Ectodermal cell (in vitro differentiated cells): ENCODE measurements around the gene CMSS1.

ENCODE experiments used
- H3K27ac ChIP-seq: 2 replicates; pipeline ENCODE4 v1.7.0; 2013; ENCODE audit warnings: mild to moderate bottlenecking, low read depth, low read length; ENCODE audit not compliant: insufficient read depth, poor library complexity, severe bottlenecking
- H3K27me3 ChIP-seq: 2 replicates; pipeline ENCODE4 v1.7.0; 2013; ENCODE audit warnings: mild to moderate bottlenecking, low read length; ENCODE audit not compliant: insufficient read depth, control insufficient read depth, poor library complexity, severe bottlenecking
- H3K36me3 ChIP-seq: one replicate; pipeline ENCODE4 v1.7.0; 2013; ENCODE audit warnings: low read length; ENCODE audit not compliant: control insufficient read depth, insufficient read depth
- H3K4me1 ChIP-seq: one replicate; pipeline ENCODE4 v1.7.0; 2013; ENCODE audit warnings: low read length; ENCODE audit not compliant: control insufficient read depth, insufficient read depth
- H3K4me3 ChIP-seq: 2 replicates; pipeline ENCODE4 v1.7.0; 2013; ENCODE audit warnings: low read depth, low read length, control low read depth; ENCODE audit not compliant: insufficient read depth
- H3K9me3 ChIP-seq: 2 replicates; pipeline ENCODE4 v1.7.0; 2013; ENCODE audit warnings: mild to moderate bottlenecking, low read length, moderate library complexity; ENCODE audit not compliant: control insufficient read depth
- WGBS, 2 experiments: methylation state at CpG; one replicate each; pipeline ENCODE4 v1.1.7; 2013; ENCODE audit warnings: missing lambda C conversion rate in 2 of 2; 5-methylcytosine and 5-hydroxymethylcytosine counted together

CMSS1 gene

GRCh38 chr3:99862208-99862607 is 44.5 kb downstream of the CMSS1 start:
- Histone ChIP-seq H3K9me3 (no peaks in the 10 kb centered on the region), H3K4me1 (peaks cover 7% of the 10 kb centered on the region), H3K4me3 (no peak overlapping the region), H3K27me3 (no peaks in the 10 kb centered on the region), H3K27ac (no peak overlapping the region), H3K36me3 (no peaks in the 10 kb centered on the region)
- 95 to 96% methylated on average over 2 of the region's 2 CpGs for WGBS, 2 experiments

GRCh38 chr3:99863002-99863401 is 45.3 kb downstream of the CMSS1 start:
- Histone ChIP-seq H3K36me3 (no peaks in the 10 kb centered on the region), H3K4me1 (peaks cover 15% of the 10 kb centered on the region), H3K27ac (no peak overlapping the region), H3K4me3 (no peak overlapping the region), H3K27me3 (no peaks in the 10 kb centered on the region), H3K9me3 (no peaks in the 10 kb centered on the region)
- WGBS, 2 experiments = 89% methylated on average over 6 of the region's 6 CpGs

GRCh38 chr3:99863588-99863987 is 45.9 kb downstream of the CMSS1 start:
- H3K27me3 ChIP-seq = no peaks in the 10 kb centered on the region
- WGBS, 2 experiments = 50% methylated on average over 1 of the region's 2 CpGs; no CpG with 5 or more reads in 1 of the 2 experiments
- H3K36me3 ChIP-seq = no peaks in the 10 kb centered on the region
- no peak overlapping the region for H3K4me3 ChIP-seq
- H3K4me1 ChIP-seq = peaks cover 19% of the 10 kb centered on the region
- no peak overlapping the region for H3K27ac ChIP-seq
- no peaks in the 10 kb centered on the region for H3K9me3 ChIP-seq

- H3K27ac ChIP-seq = no peak overlapping the region
- H3K4me1 ChIP-seq = peaks cover 19% of the 10 kb centered on the region
- no peaks in the 10 kb centered on the region for H3K9me3 ChIP-seq
- H3K4me3 ChIP-seq = no peak overlapping the region
- no peaks in the 10 kb centered on the region for H3K36me3 ChIP-seq
- no peaks in the 10 kb centered on the region for H3K27me3 ChIP-seq
- WGBS, 2 experiments = 89 to 95% methylated on average over 2 of the region's 2 CpGs
These were observed 46.6 kb downstream of the CMSS1 start for GRCh38 chr3:99864289-99864688.

GRCh38 chr3:99865321-99865720 is 47.7 kb downstream of the CMSS1 start:
- Histone ChIP-seq H3K4me3 (no peak overlapping the region), H3K27ac (no peak overlapping the region), H3K27me3 (no peaks in the 10 kb centered on the region), H3K36me3 (no peaks in the 10 kb centered on the region), H3K4me1 (peaks cover 19% of the 10 kb centered on the region), H3K9me3 (no peaks in the 10 kb centered on the region)
- WGBS, 2 experiments = no CpG with 5 or more reads among the region's 1 CpG

- Histone ChIP-seq H3K27ac (no peak overlapping the region), H3K36me3 (no peaks in the 10 kb centered on the region), H3K4me1 (peaks cover 19% of the 10 kb centered on the region), H3K27me3 (no peaks in the 10 kb centered on the region), H3K9me3 (no peaks in the 10 kb centered on the region), H3K4me3 (no peak overlapping the region)
- WGBS, 2 experiments = 66 to 70% methylated on average over 3 of the region's 3 CpGs
These were observed 48.6 kb downstream of the CMSS1 start for GRCh38 chr3:99866261-99866761.

GRCh38 chr3:99867594-99868310 is 50.1 kb downstream of the CMSS1 start:
- Histone ChIP-seq H3K9me3 (no peaks in the 10 kb centered on the region), H3K27ac (no peak overlapping the region), H3K27me3 (no peaks in the 10 kb centered on the region), H3K36me3 (no peaks in the 10 kb centered on the region), H3K4me1 (peaks cover 19% of the 10 kb centered on the region), H3K4me3 (no peak overlapping the region)
- WGBS, 2 experiments = 50 to 61% methylated on average over 3 of the region's 3 CpGs

GRCh38 chr3:99868311-99868646 is 50.6 kb downstream of the CMSS1 start:
- Histone ChIP-seq H3K27ac (no peak overlapping the region), H3K4me3 (no peak overlapping the region), H3K9me3 (no peaks in the 10 kb centered on the region), H3K36me3 (no peaks in the 10 kb centered on the region), H3K4me1 (peaks cover 19% of the 10 kb centered on the region), H3K27me3 (peaks cover 3% of the 10 kb centered on the region)
- 43 to 50% methylated on average over 1 of the region's 1 CpG for WGBS, 2 experiments

- Histone ChIP-seq H3K27ac (no peak overlapping the region), H3K4me1 (peaks cover 19% of the 10 kb centered on the region), H3K36me3 (no peaks in the 10 kb centered on the region), H3K4me3 (no peak overlapping the region), H3K27me3 (peaks cover 16% of the 10 kb centered on the region), H3K9me3 (no peaks in the 10 kb centered on the region)
- WGBS, 2 experiments = 90 to 100% methylated on average over 1 of the region's 1 CpG
These were observed 52.0 kb downstream of the CMSS1 start for GRCh38 chr3:99869621-99870020.

- no peaks in the 10 kb centered on the region for H3K36me3 ChIP-seq
These were observed 53.0 kb downstream of the CMSS1 start for GRCh38 chr3:99870712-99871111.

More at GRCh38 chr3:99870712-99871111, 53.0 kb downstream of the CMSS1 start:
- peaks cover 18% of the 10 kb centered on the region for H3K4me1 ChIP-seq
- H3K27me3 ChIP-seq = peaks cover 27% of the 10 kb centered on the region
- no peak overlapping the region for H3K4me3 ChIP-seq
- WGBS, 2 experiments = 87 to 96% methylated on average over 1 to 2 of the region's 2 CpGs
- H3K9me3 ChIP-seq = no peaks in the 10 kb centered on the region
- no peak overlapping the region for H3K27ac ChIP-seq
